ENCODE results near the gene IQGAP2.

DNA sequence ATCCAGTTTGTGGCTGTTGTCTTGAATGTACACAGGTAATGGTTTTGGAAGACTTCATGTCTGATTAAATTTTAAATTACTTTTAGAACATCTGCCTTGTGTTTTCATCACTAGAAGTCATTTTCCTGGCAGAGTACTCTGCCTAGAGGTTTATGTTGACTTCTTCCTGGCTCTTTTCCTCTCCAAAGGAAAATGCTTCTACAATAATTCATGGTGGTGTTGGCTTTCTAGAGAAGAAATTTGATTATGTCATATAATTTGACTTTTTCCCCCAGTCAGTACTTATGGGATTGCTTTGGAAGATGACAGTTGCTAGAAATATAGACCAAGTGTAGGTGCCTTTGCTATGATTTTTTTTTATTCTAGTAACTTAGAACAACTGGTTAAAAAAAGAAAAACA is 173.4 kb downstream of the IQGAP2 start:
- TF ChIP-seq, protein P1, sequence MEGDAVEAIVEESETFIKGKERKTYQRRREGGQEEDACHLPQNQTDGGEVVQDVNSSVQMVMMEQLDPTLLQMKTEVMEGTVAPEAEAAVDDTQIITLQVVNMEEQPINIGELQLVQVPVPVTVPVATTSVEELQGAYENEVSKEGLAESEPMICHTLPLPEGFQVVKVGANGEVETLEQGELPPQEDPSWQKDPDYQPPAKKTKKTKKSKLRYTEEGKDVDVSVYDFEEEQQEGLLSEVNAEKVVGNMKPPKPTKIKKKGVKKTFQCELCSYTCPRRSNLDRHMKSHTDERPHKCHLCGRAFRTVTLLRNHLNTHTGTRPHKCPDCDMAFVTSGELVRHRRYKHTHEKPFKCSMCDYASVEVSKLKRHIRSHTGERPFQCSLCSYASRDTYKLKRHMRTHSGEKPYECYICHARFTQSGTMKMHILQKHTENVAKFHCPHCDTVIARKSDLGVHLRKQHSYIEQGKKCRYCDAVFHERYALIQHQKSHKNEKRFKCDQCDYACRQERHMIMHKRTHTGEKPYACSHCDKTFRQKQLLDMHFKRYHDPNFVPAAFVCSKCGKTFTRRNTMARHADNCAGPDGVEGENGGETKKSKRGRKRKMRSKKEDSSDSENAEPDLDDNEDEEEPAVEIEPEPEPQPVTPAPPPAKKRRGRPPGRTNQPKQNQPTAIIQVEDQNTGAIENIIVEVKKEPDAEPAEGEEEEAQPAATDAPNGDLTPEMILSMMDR (conservative IDR thresholded peaks at IDR 0.05; ENCODE audit: low read depth, low read length), result no peak
- no peak for TF ChIP-seq EZH2 (IDR thresholded peaks at IDR 0.05; ENCODE audit: low read length, unreplicated experiment)

All from PC-3 (cell line).